Lung microvascular endothelial cell (primary cell): ENCODE results near the gene FZD8. TPM values are rescaled to one million over a fixed set of nuclear protein-coding genes. Genes with fewer than 3 reads are reported as not detected.
A peak's percentile ranks its signal among the peaks of the same experiment; 100 is the strongest.

ENCODE experiments used
- DNase-seq, 2 donors: peaks; one replicate each; pipeline versions ENCODE4 v3.0.0 to v3.0.0-alpha.2; 2010; ENCODE audit warnings: low read depth in 2 of 2
- total RNA-seq: library from RNA; depleted of rRNA; stranded (reverse); fragments of >200 nt; gene quantifications from 2 replicates; pipeline ENCODE4 v1.2.1, GENCODE V29; 2014

Gene FZD8
- total RNA-seq, 1 donor from 2014 or later = 24.6 TPM

DNA sequence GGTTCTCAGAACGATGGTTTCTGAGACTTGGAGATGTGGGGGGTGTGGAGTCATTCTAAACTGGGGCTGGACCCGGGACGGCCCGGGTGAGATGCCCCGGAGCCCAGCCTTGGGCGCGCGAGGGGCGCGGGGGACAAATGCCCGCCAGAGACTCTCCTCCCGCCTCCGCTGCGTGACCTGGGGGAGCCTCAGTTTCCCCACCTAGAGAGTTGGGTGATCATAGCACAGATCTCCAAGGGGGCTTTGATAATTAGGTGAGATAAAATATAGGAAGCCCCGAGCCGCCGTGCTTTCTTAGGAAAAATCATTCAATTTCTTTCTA is 658 bp upstream of the FZD8 start:
- no peak for DNase-seq

DNA sequence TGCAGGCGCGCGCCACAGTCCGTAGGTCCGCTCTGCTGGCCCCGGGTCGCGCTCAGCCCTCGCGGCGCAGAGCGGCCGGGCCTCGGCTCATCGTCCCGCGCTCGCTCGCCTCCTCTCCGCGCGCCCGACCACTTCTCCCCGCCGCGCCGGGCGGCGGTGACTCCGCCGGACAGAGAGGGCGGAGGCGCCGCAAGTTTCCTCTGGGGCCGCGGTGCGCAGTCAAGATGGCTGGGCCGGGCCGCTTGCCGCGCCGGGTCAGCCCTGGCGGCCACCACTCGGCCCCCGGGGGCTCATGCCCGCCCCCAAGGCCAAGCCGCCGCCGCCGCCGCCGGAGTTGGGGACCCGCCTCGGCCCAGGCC is 441 bp downstream of the FZD8 start:
- DNase-seq = peak; percentile 56 to 69

DNA sequence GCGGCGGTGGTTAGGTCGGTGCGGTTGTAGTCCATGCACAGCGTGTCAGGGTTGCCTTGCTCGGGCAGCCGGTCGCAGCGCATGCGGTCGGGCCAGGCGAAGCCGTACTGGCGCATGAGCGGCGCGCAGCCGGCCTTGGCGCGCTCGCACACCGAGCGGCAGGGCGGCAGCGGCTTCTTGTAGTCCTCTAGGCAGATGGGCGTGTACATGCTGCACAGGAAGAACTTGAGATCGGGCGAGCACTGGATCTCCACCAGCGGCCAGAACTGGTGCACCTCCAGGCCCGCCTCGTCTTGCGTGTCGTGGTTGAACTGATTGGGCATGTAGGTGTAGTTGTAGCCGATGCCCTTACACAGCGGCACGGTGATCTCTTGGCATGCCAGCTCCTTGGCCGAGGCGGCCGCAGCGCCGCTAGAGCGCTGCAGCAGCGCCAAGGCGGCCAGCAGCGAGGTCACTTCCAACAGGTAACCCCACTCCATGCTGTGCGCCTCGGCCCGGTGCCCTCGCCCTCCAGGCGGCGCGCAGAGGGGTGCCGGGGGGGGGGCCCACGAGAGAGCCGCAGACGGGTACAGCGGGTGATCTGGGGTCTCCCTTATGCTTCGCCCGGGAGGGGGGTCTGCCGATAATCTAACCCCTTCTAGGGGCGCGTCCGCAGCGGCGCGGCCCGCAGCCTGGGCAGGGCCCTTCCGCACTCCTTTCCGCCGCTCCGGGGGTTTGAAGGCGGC is 983 bp downstream of the FZD8 start:
- DNase-seq = peak; percentile 87 to 89

DNA sequence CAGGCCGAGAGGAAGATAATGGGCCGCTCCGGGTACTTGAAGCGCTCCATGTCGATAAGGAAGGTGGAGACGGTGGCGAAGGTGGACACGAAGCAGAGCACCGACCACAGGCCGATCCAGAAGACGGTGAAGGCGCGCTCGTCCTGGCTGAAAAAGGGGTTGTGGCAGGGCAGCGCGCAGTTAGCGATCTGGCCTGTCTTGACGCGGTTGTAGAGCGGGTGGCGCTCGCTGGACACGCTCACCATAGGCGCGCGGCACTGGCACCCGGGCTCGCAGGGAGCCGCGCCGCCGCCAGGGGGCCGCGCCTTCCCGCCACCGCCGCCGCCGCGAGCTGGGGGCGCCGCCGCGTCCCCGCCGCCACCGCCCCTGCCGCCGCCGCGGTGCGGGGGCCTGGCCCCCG is 1.6 kb downstream of the FZD8 start:
- DNase-seq = peak; percentile 85 to 90

DNA sequence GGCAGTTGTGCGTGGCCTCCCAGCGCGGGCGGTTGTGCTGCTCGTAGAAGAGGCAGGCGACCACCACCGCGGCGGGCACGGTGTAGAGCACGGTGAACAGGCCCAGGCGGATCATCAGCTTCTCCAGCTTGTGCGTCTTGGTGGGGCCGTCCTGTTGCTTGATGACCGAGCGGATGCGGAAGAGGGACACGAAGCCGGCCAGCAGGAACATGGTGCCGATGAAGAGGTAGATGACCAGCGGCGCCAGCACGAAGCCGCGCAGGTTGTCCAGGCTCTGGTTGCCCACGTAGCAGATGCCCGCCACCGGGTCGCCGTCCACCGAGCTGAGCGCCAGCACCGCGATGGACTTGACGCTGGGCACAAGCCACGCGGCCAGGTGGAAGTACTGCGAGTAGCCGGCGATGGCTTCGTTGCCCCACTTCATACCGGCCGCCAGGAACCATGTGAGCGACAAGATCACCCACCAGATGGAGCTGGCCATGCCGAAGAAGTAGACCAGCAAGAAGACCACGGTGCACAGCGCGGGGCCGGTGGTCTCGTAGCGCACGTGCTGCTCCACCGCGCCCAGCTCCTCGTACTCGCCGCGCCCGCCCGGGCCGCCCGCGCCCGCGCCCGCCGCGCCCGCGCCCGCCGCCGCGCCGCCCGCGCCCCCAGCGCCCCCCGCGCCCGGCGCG is 2.2 kb downstream of the FZD8 start:
- DNase-seq = peak; percentile 63 to 65

DNA sequence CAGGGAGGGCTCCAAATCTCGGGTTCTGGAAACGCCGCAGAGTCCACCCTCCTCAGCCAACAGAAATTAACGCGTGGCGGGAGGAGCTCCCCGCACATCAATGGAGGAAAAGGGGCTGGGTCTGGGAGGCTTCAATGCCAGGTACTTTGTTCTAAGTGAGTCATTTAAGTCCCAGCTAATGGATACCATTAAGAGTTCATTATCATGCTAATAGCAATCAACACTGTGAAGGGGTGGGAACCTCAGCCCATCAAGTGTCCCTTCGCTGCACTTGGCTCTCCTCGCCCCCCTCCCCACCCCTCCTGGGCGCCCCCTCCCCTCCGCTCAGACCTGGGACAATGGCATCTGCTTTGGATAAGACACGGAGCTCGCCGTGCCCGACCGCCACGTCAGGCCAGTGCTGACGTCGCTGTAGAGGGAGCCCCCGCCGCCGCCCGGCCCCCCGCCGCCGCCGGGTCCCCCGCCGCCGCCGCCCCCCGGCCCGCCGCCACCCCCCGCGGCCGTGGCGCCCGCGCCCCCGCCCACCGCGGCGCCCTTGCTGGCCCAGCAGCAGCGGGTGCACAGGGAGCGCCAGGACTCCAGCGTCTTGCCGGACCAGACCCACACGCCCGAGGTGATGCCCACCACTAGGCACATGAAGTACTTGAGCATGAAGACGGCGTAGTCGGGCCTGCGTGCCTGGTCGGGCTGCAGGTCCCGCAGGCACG is 2.9 kb downstream of the FZD8 start:
- peak in 1 of 2 donors; percentile 12 for DNase-seq

DNA sequence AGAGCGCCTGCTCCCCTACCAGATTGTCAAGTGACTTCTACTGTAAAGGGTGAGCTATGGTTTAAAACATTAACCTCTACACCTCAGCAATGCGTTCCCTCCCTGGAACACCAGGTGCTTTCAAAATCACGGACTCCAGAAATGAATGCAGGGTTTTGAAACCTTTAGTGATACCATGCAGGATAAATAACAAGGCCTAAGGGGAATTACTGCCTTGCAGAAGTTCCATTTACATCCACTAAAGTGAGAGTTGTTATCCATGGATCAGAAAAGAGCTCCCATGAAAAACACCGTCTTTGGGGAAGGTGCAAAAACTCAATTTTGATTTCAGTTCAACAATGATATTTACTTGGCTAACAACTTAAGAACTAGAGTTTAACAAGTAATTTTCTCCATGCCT is 4.0 kb downstream of the FZD8 start:
- DNase-seq = no peak

DNA sequence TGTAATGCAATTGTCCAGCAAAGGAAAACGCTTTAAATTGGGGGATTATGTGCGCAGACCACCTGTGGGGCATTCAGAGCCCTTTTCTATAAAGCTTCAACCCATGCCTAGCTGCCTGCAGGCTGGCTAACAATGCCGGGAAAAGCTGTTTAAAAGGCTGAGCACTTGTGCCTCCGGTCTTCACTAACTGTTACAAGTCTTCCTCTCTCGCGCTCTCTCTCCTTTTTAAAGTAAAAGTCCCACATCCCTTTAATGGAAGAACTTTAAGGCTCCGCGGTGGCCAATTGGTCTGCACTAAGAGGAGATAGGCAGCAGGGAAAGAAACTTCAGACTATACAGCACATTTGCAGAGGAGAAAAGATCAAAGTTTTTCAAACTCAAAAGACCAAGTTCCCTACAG is 4.6 kb downstream of the FZD8 start:
- DNase-seq = peak in 1 of 2 donors; percentile 28

DNA sequence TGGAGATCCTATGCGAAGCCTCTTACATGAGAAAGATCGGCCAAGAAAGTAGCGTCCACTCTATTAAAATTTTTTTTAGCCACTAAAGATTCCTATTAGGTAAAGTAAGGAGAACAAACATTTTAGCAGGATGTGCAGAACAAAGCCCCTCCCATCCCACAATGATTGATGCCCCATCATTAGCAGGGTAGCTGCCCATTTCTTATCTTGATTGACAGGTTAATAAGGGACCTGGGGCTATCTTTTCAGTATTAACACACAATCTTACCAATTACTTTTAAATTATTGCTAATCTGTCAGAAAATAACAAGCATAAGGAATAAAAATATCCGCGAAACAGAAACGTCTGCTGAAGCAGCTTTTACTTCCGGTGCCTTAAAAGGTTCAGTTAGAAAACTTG is 5.1 kb downstream of the FZD8 start:
- no peak for DNase-seq

DNA sequence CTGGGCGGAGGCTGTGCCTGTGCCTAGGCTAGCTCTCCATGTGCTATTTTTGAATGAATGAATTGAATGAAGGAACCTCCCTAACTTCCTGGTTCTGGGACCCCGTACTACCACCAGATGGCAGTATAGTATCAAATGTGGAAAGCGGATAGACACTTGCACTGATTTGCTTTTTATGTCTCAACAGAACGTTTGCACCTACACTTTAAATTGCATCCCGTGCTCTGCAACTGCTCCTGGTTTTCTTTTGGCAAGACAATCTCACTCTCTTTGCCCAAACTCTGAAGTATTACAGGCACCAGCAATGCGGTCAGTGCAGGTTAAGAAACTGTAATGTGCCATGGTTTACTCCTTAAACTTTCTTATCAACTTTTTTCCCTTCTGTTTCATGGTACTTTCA is 6.5 kb downstream of the FZD8 start:
- DNase-seq = peak; percentile 72 to 82

DNA sequence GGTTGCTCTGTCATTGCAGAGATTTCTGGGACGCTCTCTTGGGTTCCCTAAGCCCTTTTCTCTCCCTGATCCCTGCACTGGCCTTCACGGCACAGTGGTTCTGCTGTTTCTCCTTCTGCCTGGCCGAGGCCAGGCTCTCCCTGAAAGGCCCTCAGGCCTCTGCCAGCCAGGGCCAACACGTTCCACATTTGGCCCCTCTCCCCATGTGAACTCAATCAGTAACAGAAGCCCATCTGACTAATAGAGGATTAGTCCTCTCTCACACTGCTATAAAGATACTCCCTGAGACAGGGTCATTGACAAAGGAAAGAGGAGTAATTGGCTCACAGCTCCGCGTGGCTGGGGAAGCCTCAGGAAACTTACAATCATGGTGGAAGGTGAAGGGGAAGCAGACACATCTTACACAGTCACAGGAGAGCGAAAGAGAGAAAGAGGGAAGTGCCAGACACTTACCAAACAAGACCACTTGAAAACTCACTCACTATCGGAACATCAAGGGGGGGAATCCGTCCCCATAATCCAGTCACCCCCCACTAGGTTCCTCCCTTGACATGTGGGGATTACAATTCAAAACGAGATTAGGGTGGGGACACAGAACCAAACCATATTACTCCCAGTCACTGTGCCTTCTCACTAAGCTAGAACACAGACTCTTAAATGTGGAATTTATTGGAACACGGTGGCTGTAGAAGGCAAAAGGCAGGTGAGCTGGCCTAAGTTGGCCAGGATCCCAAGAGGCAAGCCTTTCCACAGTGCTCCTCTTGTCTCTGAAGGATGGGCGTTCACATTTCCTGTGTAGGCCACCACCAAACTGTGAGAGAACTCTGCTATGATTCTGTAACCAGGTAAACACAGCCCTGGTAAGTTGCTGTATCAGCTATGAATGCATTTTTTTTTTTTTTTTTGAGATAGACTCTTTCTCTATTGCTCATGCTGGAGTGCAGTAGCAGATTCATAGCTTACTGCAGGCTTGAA is 8.8 kb downstream of the FZD8 start:
- DNase-seq = no peak

DNA sequence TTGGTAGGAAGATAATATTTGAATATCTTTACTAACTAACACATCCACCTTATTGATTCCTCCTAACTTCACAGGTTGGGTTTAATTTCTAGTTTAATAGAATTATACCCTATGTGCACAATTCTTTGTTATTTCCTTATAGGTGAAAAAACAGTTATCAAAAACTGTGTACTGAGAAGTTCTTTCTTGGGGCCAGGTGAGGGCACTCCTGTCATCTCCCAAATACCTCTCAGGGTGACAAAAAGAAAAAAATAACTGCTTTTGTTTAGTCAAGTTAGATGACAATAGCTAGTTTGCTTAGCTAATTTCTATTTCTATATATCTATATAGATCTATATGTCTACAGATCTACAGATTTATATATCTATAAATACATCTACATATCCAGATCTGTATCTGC is 10.1 kb downstream of the FZD8 start:
- no peak for DNase-seq

DNA sequence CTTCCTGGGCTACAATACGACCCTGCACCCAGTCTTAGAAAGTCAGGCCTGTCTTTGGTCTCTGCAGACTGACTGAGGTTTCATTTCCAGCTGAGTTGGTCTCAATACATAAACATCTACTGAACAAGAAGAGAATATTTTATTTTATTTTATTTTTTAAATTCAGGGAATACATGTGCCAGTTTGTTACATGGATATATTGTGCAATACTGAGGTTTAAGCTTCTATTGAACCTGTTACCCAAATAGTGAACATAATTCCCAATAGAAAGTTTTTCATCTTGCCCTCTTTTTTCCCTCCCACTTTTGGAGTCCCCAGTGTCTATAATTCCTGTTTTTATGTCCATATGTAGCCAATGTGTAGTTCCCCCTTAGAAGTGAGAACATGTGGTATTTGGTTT is 10.7 kb downstream of the FZD8 start:
- DNase-seq = no peak

DNA sequence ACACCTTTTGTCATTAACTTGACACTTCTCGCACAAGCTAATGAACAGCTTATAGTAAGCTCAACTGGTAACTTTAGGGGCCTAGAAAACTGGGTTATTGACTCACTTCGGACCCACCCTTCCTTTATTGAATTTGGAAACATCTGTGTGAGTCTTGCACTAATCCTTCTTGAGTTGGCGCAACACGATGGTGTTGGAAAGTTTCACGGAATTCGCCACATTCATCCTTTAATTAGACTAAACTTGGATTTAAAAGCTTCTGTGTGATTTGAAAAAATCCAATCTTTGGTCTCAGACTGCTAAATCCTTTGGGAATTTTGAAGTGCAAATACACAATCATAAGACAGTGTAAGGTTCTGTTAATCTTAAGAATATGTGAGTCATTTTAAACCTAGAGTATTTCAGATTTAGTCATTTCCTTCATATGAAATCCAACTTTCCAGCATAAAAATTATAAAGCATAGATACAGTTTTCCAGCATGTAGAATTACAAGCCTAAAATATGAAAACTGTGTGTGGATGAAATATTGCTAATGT is 15.1 kb downstream of the FZD8 start:
- peak in 1 of 2 donors; percentile 42 for DNase-seq

DNA sequence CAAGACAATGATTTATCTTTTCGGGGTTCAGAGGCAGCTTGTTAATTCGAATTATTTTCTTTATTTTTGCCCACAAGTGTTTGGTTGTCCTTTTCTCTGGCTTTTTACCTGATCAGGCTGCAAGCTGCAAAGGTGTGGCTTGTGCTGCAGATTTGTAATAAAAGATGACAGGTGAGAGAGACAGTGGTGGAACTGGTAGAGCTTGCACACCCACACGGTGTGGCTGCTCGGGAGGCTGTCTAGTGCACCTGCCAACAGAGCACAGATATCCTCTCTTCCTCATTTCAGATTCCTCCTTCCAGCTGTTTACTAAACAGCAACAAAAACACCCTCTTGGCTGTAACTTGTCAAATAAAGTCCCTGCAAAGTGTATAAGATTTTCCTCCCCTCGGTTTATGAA is 27.8 kb downstream of the FZD8 start:
- DNase-seq = no peak

DNA sequence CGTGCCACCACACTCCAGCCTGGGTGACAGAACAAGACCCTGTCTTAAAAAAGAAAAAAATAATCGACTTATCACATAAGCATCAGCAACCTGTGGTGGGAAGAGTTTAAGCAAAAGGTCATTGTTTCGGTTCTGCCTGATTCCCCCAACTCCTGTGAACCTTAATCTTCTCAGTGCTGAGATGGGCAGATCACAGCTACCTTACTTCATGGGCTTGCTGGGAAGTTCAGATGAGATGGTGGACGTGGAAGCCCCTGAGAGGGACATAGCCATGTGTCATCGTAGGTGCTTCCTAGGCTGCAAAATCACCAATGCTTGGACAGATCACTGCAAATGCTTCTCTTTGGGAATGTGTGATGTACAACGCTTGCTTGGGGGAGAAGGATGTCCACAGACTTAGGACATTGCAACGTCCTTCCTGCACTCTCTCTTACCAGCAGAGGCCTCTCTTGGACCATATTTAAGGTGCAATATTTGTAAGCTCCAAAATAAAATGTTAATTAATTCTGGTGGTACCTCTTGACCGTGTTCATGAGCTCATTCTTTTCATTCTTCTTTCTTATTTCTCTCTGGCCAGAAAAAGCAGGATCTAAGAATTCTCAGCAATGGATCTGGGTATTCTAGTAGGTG is 28.4 kb downstream of the FZD8 start:
- peak; percentile 58 to 68 for DNase-seq

DNA sequence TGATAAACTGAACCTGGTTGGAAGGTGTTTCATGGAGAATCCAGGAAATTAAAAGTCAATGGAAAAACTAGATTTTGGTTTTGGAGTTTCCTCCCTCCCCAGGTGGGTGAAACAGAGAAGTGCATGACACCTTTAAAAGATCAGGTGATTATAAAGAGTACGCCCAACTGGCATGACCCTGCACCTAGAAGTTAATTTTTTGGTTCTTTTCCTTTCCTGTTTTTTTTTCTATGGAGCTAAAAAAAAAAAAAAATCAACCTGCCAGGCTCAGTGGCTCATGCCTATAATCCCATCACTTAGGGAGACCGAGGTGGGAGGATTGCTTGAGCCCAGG is 29.0 kb downstream of the FZD8 start:
- DNase-seq = no peak

DNA sequence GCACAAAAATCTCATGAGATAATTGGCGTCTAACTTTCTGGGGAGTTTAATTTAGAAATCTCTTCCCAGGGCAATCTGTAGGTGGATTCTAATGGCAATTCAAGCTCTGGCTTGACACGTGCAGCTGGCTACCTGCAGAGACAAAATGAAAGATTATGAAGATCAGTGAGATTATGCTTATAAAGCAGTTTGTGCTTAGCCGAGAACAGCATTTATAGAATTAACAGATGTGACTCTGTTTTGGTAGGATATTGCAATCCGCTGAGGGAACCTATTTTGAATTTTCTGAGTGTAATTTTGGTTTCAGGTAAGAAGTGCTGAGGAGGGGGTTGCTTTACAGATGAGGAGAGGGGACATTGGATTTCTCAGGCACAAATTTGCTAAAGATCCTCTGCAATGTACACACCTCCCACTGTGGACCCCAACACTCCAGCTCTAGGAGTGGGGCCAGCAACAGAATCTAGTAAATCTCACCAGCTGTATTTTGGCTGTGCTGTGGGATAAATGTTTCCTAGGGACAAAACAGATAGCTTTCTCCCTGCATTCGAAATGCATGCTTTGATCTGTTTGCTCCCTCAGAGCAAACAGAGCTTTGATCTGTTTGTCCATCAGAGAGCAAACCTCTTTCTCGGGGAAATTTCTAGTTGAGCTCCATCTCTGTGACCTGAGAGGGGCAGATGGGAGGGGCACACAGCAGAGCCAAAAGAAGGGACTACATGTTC is 29.6 kb downstream of the FZD8 start:
- DNase-seq = no peak

DNA sequence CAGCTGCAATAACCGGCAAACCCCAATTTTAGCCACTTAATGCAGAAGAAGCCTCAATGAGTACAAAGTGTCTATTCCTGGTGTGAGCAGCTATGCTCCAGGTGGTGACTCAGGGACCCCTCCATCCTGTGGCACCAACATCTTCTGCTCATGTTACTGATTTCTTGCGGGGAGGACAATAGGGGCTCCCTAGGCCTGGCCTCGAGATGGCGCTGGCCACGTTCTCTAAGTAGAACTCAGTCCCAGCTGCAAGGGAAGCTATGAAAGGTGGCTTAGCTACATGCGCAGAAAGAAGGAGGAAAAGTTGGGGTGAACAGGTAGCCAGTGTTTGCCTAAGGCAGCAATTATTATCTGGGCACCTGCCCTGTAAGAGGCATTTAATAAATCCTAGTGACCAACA is 30.3 kb downstream of the FZD8 start:
- DNase-seq = no peak

DNA sequence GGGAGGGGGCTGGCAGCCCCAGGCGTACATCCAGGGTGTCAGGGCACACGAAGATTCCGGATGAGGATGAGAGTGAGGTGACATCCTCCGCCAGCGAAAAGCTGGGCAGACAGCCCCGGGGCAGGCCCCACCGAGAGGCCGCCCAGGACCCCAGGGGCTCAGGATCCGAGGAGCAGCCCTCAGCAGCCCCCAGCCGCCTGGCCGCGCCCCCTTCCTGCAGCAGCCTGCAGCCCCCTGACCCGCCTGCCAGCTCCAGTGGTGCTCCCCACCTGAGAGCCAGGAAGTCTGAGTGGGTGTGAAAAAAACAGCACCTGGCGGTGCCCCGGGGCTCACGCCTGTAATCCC is 33.8 kb downstream of the FZD8 start:
- DNase-seq = no peak
